SK-N-SH (cell line): ENCODE data around the gene MAP2. TPM values are rescaled to one million over a fixed set of nuclear protein-coding genes. Genes with fewer than 3 reads are reported as not detected.

Experiments
- CTCF ChIA-PET: fragments of 300-600, 350-600 bp; formaldehyde crosslinking; extraction: SDS; loops from one replicate; lab custom pipeline; 2021; lab: Yijun Ruan, JAX
- POLR2A ChIA-PET: fragments of 350-600 bp; sonication (Branson Sonifier 250); formaldehyde crosslinking; extraction: SDS; loops from one replicate; lab custom pipeline; 2020; ENCODE audit warnings: antibody characterized with exemption, inconsistent platforms; lab: Yijun Ruan, JAX
- DNase-seq: peaks from one replicate; pipeline ENCODE4 v3.0.0; 2012
- H2AFZ ChIP-seq: fragments of 200-600 bp; sonication (generic); 2 replicates; pipeline ENCODE4 v1.8.1; 2016; ENCODE audit warnings: antibody characterized with exemption, mild to moderate bottlenecking, low read depth
- H3F3A ChIP-seq: fragments of 200-600 bp; sonication (generic); replicated peaks from 2 replicates; pipeline ENCODE3; 2016; ENCODE audit warnings: antibody characterized with exemption, mild to moderate bottlenecking; ENCODE audit not compliant: insufficient read depth
- H3K27ac ChIP-seq, 2 experiments: fragments of 200-500 bp in 1 of 2; fragments of 200-600 bp in 1 of 2; sonication (Bioruptor generic) in 1 of 2; sonication (generic), shearing (Covaris generic) in 1 of 2; 2 replicates each; pipeline versions ENCODE4 v1.5.1 to v1.6.1; 2014 to 2016; ENCODE audit warnings: low read depth in 2 of 2, inconsistent platforms in 1 of 2, low read length in 1 of 2, mild to moderate bottlenecking in 1 of 2, mixed read lengths in 1 of 2
- H3K27me3 ChIP-seq: fragments of 200-600 bp; sonication (generic), shearing (Covaris generic); 2 replicates; pipeline ENCODE4 v1.6.1; 2016; ENCODE audit warnings: mixed run types; ENCODE audit not compliant: insufficient read depth
- H3K36me3 ChIP-seq, 2 experiments: fragments of 200-500 bp in 1 of 2; fragments of 200-600 bp in 1 of 2; sonication (Bioruptor generic) in 1 of 2; sonication (generic) in 1 of 2; replicated peaks in 1 of 2; 2 replicates each; pipeline versions ENCODE3 to v1.5.1; 2014 to 2016; ENCODE audit warnings: low read length in 1 of 2, mild to moderate bottlenecking in 1 of 2; ENCODE audit not compliant: insufficient read depth in 2 of 2, control insufficient read depth in 1 of 2
- H3K4me1 ChIP-seq, 2 experiments: fragments of 200-500 bp in 1 of 2; fragments of 200-600 bp in 1 of 2; sonication (Bioruptor generic) in 1 of 2; sonication (generic), shearing (Covaris generic) in 1 of 2; 2 replicates each; pipeline versions ENCODE4 v1.5.1 to v1.6.1; 2014 to 2016; ENCODE audit warnings: low read depth in 1 of 2, low read length in 1 of 2, mixed run types in 1 of 2; ENCODE audit not compliant: insufficient read depth in 2 of 2, control insufficient read depth in 1 of 2
- H3K4me2 ChIP-seq: fragments of 200-600 bp; sonication (generic), shearing (Covaris generic); 2 replicates; pipeline ENCODE4 v1.6.1; 2017; ENCODE audit warnings: mixed run types
- H3K4me3 ChIP-seq, 2 experiments: fragments of 200-500 bp in 1 of 2; fragments of 200-600 bp in 1 of 2; sonication (Bioruptor generic) in 1 of 2; sonication (generic), shearing (Covaris generic) in 1 of 2; 2 replicates each; pipeline versions ENCODE4 v1.5.1 to v1.8.1; 2014 to 2016; ENCODE audit warnings: low read depth in 2 of 2, inconsistent platforms in 1 of 2, low read length in 1 of 2, mild to moderate bottlenecking in 1 of 2, mixed read lengths in 1 of 2, moderate library complexity in 1 of 2
- H3K79me2 ChIP-seq: fragments of 200-600 bp; sonication (generic); 2 replicates; pipeline ENCODE4 v1.8.1; 2017; ENCODE audit warnings: mild to moderate bottlenecking; ENCODE audit not compliant: insufficient read depth
- H3K9ac ChIP-seq: fragments of 200-600 bp; sonication (generic); 2 replicates; pipeline ENCODE4 v1.6.1; 2017; ENCODE audit warnings: mixed run types
- H3K9me2 ChIP-seq: fragments of 200-600 bp; sonication (generic); 2 replicates; pipeline ENCODE4 v1.6.1; 2017; ENCODE audit warnings: mixed run types
- H3K9me3 ChIP-seq: fragments of 200-600 bp; sonication (generic); 2 replicates; pipeline ENCODE4 v1.6.1; 2017; ENCODE audit warnings: mixed run types, mild to moderate bottlenecking, moderate library complexity
- H4K20me1 ChIP-seq: fragments of 200-600 bp; sonication (generic); 2 replicates; pipeline ENCODE4 v1.6.1; 2017; ENCODE audit warnings: mild to moderate bottlenecking, mixed run types; ENCODE audit not compliant: insufficient read depth
- CHD2 ChIP-seq: fragments of 150-350 bp; IDR thresholded peaks from 2 replicates; pipeline ENCODE4 v1.6.1; 2018; ENCODE audit warnings: low read length; ENCODE audit not compliant: partially characterized antibody
- ELF1 ChIP-seq: IDR thresholded peaks from 2 replicates; pipeline ENCODE4 v1.4.0; 2012
- EZH2phosphoT487 ChIP-seq: fragments of 200-600 bp; sonication (generic); IDR thresholded peaks from 2 replicates; pipeline ENCODE4 v1.6.1; 2017; ENCODE audit warnings: low read depth, mixed run types, mild to moderate bottlenecking, antibody characterized with exemption, moderate library complexity, borderline replicate concordance
- IRF3 ChIP-seq: fragments of 150-350 bp; IDR thresholded peaks from 2 replicates; pipeline ENCODE4 v1.6.1; 2016; ENCODE audit warnings: mild to moderate bottlenecking, low read depth, low read length
- NFIC ChIP-seq: IDR thresholded peaks from 2 replicates; pipeline ENCODE4 v1.4.0; 2012; ENCODE audit warnings: borderline replicate concordance
- NRF1 ChIP-seq: IDR thresholded peaks from 2 replicates; pipeline ENCODE4 v1.6.1; 2012; ENCODE audit warnings: low read depth, mild to moderate bottlenecking, low read length
- RAD21 ChIP-seq: IDR thresholded peaks from 2 replicates; pipeline ENCODE4 v1.6.1; 2012; ENCODE audit warnings: mild to moderate bottlenecking, low read length
- RCOR1 ChIP-seq: fragments of 150-350 bp; IDR thresholded peaks from 2 replicates; pipeline ENCODE4 v1.6.1; 2017; ENCODE audit warnings: antibody characterized with exemption, low read length
- REST ChIP-seq: IDR thresholded peaks from 2 replicates; pipeline ENCODE4 v1.6.1; 2012; ENCODE audit warnings: mild to moderate bottlenecking, low read depth, low read length, moderate library complexity
- RFX5 ChIP-seq: IDR thresholded peaks from 2 replicates; pipeline ENCODE4 v1.6.1; 2012; ENCODE audit warnings: mild to moderate bottlenecking, improper control_type of control experiment, low read length
- SMC3 ChIP-seq: IDR thresholded peaks from 2 replicates; pipeline ENCODE4 v1.6.1; 2012; ENCODE audit warnings: low read depth, low read length, improper control_type of control experiment
- TAF1 ChIP-seq: IDR thresholded peaks from 2 replicates; pipeline ENCODE4 v1.6.1; 2012; ENCODE audit warnings: low read depth, mild to moderate bottlenecking, low read length, moderate library complexity, borderline replicate concordance
- TCF12 ChIP-seq: IDR thresholded peaks from 2 replicates; pipeline ENCODE4 v1.4.0; 2012
- USF1 ChIP-seq: IDR thresholded peaks from 2 replicates; pipeline ENCODE4 v1.4.0; 2012; ENCODE audit warnings: low read depth, borderline replicate concordance
- YY1 ChIP-seq: IDR thresholded peaks from 2 replicates; pipeline ENCODE4 v1.4.0; 2012; ENCODE audit warnings: low read depth, mild to moderate bottlenecking
- WGBS: methylation state at CpG from one replicate; pipeline ENCODE4 v1.1.6; 2017; ENCODE audit warnings: low lambda C conversion rate; 5-methylcytosine and 5-hydroxymethylcytosine counted together
- polyA plus RNA-seq, 3 experiments: library from polyadenylated mRNA; depleted of rRNA; stranded (reverse); fragments of >200 nt; gene quantifications; 2 replicates each; pipeline ENCODE4 v1.2.3, GENCODE V29; 2012
- TF ChIP-seq, protein P1 (sequence below): IDR thresholded peaks from 2 replicates; pipeline ENCODE4 v1.4.0; 2012; ENCODE audit warnings: low read depth
- TF ChIP-seq, protein P2 (sequence below): fragments of 200-600 bp; sonication (generic); IDR thresholded peaks from 2 replicates; pipeline ENCODE4 v1.6.1; 2017; ENCODE audit warnings: antibody characterized with exemption, mild to moderate bottlenecking, moderate library complexity

Gene MAP2
- polyA plus RNA-seq, 1 of the 3 experiments (the other 2 are of a cell fraction), result 7.8 TPM

GRCh38 chr2:209431701-209432100 is 7.9 kb downstream of the MAP2 start (continued):
- no peak for TF ChIP-seq REST
- TF ChIP-seq, all 33 proteins: peak for 0

DNA sequence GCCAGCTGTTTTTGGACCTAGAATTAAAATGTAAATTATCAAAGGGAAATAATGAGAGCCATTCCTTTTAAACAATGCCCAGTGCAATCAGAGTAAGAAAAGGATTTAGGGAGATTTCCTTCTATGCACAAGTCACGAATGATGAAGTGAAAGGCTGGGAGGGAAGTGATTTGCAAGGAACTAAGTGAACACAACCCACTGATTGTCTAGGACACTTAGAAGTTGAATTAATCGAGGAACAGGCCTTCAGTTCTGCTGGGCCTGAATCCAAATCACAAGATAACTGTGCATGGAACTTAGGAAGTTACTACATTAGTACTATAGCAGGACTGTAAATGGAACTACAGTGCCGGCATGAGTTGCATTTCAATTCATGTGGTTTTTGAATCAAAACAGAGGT is 17.7 kb downstream of the MAP2 start:
- WGBS, result 83% methylated on average over 3 of the region's 3 CpGs
- no peaks in the 10 kb centered on the region for H3K27me3 ChIP-seq
- H2AFZ ChIP-seq, result no peak overlapping the region
- DNase-seq, result no peak
- no peaks in the 10 kb centered on the region for H3F3A ChIP-seq
- peaks cover 0 to 14% of the 10 kb centered on the region in 2 experiments; a peak in 2 of 4 replicates for H3K4me1 ChIP-seq
- H3K4me2 ChIP-seq, result no peak overlapping the region
- no peak overlapping the region for H3K9ac ChIP-seq
- ChIA-PET CTCF (interaction anchor here (3.7 kb wide), 1 partner anchor 17 kb away, joined by 19 read pairs; the partner anchor contains the start of gene MAP2), POLR2A (no interaction called here)
- no peaks in the 10 kb centered on the region for H3K79me2 ChIP-seq
- no peak overlapping the region; a peak in 1 of 4 replicates for H3K27ac ChIP-seq
- TF ChIP-seq EZH2phosphoT487 (no peak), NFIC (no peak), USF1 (no peak), REST (no peak), ELF1 (no peak), RFX5 (no peak), TCF12 (no peak), SMC3 (no peak), TAF1 (no peak), RCOR1 (no peak), YY1 (no peak), CHD2 (no peak), NRF1 (no peak), IRF3 (no peak), RAD21 (no peak)
- TF ChIP-seq, protein P1, sequence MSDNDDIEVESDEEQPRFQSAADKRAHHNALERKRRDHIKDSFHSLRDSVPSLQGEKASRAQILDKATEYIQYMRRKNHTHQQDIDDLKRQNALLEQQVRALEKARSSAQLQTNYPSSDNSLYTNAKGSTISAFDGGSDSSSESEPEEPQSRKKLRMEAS, result no peak
- TF ChIP-seq, protein P2, sequence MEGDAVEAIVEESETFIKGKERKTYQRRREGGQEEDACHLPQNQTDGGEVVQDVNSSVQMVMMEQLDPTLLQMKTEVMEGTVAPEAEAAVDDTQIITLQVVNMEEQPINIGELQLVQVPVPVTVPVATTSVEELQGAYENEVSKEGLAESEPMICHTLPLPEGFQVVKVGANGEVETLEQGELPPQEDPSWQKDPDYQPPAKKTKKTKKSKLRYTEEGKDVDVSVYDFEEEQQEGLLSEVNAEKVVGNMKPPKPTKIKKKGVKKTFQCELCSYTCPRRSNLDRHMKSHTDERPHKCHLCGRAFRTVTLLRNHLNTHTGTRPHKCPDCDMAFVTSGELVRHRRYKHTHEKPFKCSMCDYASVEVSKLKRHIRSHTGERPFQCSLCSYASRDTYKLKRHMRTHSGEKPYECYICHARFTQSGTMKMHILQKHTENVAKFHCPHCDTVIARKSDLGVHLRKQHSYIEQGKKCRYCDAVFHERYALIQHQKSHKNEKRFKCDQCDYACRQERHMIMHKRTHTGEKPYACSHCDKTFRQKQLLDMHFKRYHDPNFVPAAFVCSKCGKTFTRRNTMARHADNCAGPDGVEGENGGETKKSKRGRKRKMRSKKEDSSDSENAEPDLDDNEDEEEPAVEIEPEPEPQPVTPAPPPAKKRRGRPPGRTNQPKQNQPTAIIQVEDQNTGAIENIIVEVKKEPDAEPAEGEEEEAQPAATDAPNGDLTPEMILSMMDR, result no peak
- H4K20me1 ChIP-seq, result no peaks in the 10 kb centered on the region
- no peak overlapping the region for H3K4me3 ChIP-seq
- H3K36me3 ChIP-seq, result no peaks in the 10 kb centered on the region
- H3K9me3 ChIP-seq, result no peaks in the 10 kb centered on the region
- no peaks in the 10 kb centered on the region for H3K9me2 ChIP-seq
